ENCODE results near the gene GALNT13. TPM values are rescaled to one million over a fixed set of nuclear protein-coding genes. Genes with fewer than 3 reads are reported as not detected.

GALNT13 gene
- total RNA-seq, 1 experiment from 2014 or later, result not detected

GRCh38 chr2:154293864-154294263, 422.1 kb downstream of the GALNT13 start:
- no peak for DNase-seq
- H3K4me3 Mint-ChIP-seq (ENCODE audit: unreplicated experiment), result no peak overlapping the region
- ChIA-PET POLR2A (no interaction called here), CTCF (no interaction called here)
- TF ChIP-seq CTCF (IDR thresholded peaks at IDR 0.05; ENCODE audit: insufficient read depth in 1 of 2, low read depth in 1 of 2, low read length in 1 of 2, severe bottlenecking in 1 of 2, unreplicated experiment in 1 of 2), result no peak
- Histone ChIP-seq H3K4me1 (no peaks in the 10 kb centered on the region), H3K27me3 (replicated peaks; ENCODE audit: control insufficient read depth, insufficient read depth, low read length) (no peaks in the 10 kb centered on the region), H3K9me3 (no peaks in the 10 kb centered on the region; the same call in 1 of the 2 replicates), H3K4me3 (ENCODE audit: low read depth, low read length) (no peak overlapping the region), H3K36me3 (ENCODE audit: control insufficient read depth, insufficient read depth, low read length) (no peaks in the 10 kb centered on the region)
- H3K9me3 Mint-ChIP-seq (ENCODE audit: unreplicated experiment), result no peaks in the 10 kb centered on the region
- H3K27ac Mint-ChIP-seq (ENCODE audit: unreplicated experiment), result no peak overlapping the region
- H3K4me1 Mint-ChIP-seq (ENCODE audit: low read depth, unreplicated experiment), result no peaks in the 10 kb centered on the region
- intact Hi-C loops (cut with micrococcal nuclease; ENCODE audit: unreplicated experiment), result no loop called here
- no TSS peak for BruUV-seq (replicated peaks)
- no peaks in the 10 kb centered on the region for H3K36me3 Mint-ChIP-seq (ENCODE audit: insufficient read depth, unreplicated experiment)
- H3K27me3 Mint-ChIP-seq (ENCODE audit: insufficient read depth, unreplicated experiment), result no peaks in the 10 kb centered on the region

- no peaks in the 10 kb centered on the region for H3K36me3 ChIP-seq (ENCODE audit: control insufficient read depth, insufficient read depth, low read length)
- no peaks in the 10 kb centered on the region for H3K36me3 Mint-ChIP-seq (ENCODE audit: insufficient read depth, unreplicated experiment)
- no peak overlapping the region for H3K4me3 Mint-ChIP-seq (ENCODE audit: unreplicated experiment)
- no peaks in the 10 kb centered on the region for H3K9me3 Mint-ChIP-seq (ENCODE audit: unreplicated experiment)
- H3K4me1 Mint-ChIP-seq (ENCODE audit: low read depth, unreplicated experiment), result no peaks in the 10 kb centered on the region
- BruUV-seq (replicated peaks), result no TSS peak
- no peak overlapping the region for H3K4me3 ChIP-seq (ENCODE audit: low read depth, low read length)
- no peaks in the 10 kb centered on the region for H3K27me3 Mint-ChIP-seq (ENCODE audit: insufficient read depth, unreplicated experiment)
- no peaks in the 10 kb centered on the region for H3K4me1 ChIP-seq
- POLR2A ChIA-PET, result no interaction called here
- no peak for TF ChIP-seq CTCF (IDR thresholded peaks at IDR 0.05; ENCODE audit: insufficient read depth in 1 of 2, low read depth in 1 of 2, low read length in 1 of 2, severe bottlenecking in 1 of 2, unreplicated experiment in 1 of 2)
- no peak for DNase-seq
- CTCF ChIA-PET, result no interaction called here
- no peaks in the 10 kb centered on the region for H3K27me3 ChIP-seq (replicated peaks; ENCODE audit: control insufficient read depth, insufficient read depth, low read length)
- no peaks in the 10 kb centered on the region for H3K9me3 ChIP-seq
- intact Hi-C loops (cut with micrococcal nuclease; ENCODE audit: unreplicated experiment), result no loop called here
- no peak overlapping the region for H3K27ac Mint-ChIP-seq (ENCODE audit: unreplicated experiment)
These were observed 434.7 kb downstream of the GALNT13 start for GRCh38 chr2:154306266-154306970.

GRCh38 chr2:154307007-154307406, 435.3 kb downstream of the GALNT13 start:
- H3K9me3 Mint-ChIP-seq (ENCODE audit: unreplicated experiment), result no peaks in the 10 kb centered on the region
- no peak overlapping the region for H3K4me3 Mint-ChIP-seq (ENCODE audit: unreplicated experiment)
- no peaks in the 10 kb centered on the region for H3K36me3 Mint-ChIP-seq (ENCODE audit: insufficient read depth, unreplicated experiment)
- intact Hi-C loops (cut with micrococcal nuclease; ENCODE audit: unreplicated experiment), result no loop called here
- H3K4me1 Mint-ChIP-seq (ENCODE audit: low read depth, unreplicated experiment), result no peaks in the 10 kb centered on the region
- no peaks in the 10 kb centered on the region for H3K9me3 ChIP-seq
- no peaks in the 10 kb centered on the region for H3K36me3 ChIP-seq (ENCODE audit: control insufficient read depth, insufficient read depth, low read length)
- no peak for TF ChIP-seq CTCF (IDR thresholded peaks at IDR 0.05; ENCODE audit: insufficient read depth in 1 of 2, low read depth in 1 of 2, low read length in 1 of 2, severe bottlenecking in 1 of 2, unreplicated experiment in 1 of 2)
- no peak overlapping the region for H3K4me3 ChIP-seq (ENCODE audit: low read depth, low read length)
- ChIA-PET CTCF (no interaction called here), POLR2A (no interaction called here)
- H3K27me3 ChIP-seq (replicated peaks; ENCODE audit: control insufficient read depth, insufficient read depth, low read length), result no peaks in the 10 kb centered on the region
- no peaks in the 10 kb centered on the region for H3K4me1 ChIP-seq
- no peak for DNase-seq
- no TSS peak for BruUV-seq (replicated peaks)
- no peaks in the 10 kb centered on the region for H3K27me3 Mint-ChIP-seq (ENCODE audit: insufficient read depth, unreplicated experiment)
- H3K27ac Mint-ChIP-seq (ENCODE audit: unreplicated experiment), result no peak overlapping the region

All from Caco-2 (cell line).